GM23338 (cell line): ENCODE data around the gene COX14.

Source experiments
- CREB1 ChIP-seq: fragments of 250-450 bp; sonication (Bioruptor Pico); IDR thresholded peaks from 2 replicates; pipeline ENCODE4 v1.5.0; 2020; ENCODE audit warnings: low read depth, mild to moderate bottlenecking, moderate library complexity
- EZH2 ChIP-seq: fragments of 200-600 bp; sonication (generic); IDR thresholded peaks from one replicate; pipeline ENCODE4 v1.8.0; 2017; ENCODE audit warnings: antibody characterized with exemption, mild to moderate bottlenecking, low read depth; ENCODE audit not compliant: unreplicated experiment
- EZH2phosphoT487 ChIP-seq: fragments of 200-600 bp; sonication (generic); IDR thresholded peaks from one replicate; pipeline ENCODE4 v1.8.1; 2018; ENCODE audit warnings: antibody characterized with exemption; ENCODE audit not compliant: unreplicated experiment
- JUNB ChIP-seq: IDR thresholded peaks from one replicate; pipeline ENCODE4 v1.6.1; 2016; ENCODE audit warnings: antibody characterized with exemption; ENCODE audit not compliant: unreplicated experiment
- NANOG ChIP-seq: IDR thresholded peaks from 2 replicates; pipeline ENCODE4 v1.6.1; 2016; ENCODE audit warnings: antibody characterized with exemption, borderline replicate concordance
- POLR2AphosphoS5 ChIP-seq: IDR thresholded peaks from 2 replicates; pipeline ENCODE4 v1.6.1; 2016; ENCODE audit warnings: antibody characterized with exemption, low read depth
- ZNF114 ChIP-seq: fragments of 250-450 bp; sonication (Bioruptor Pico); IDR thresholded peaks from 2 replicates; pipeline ENCODE4 v1.5.0; 2020; ENCODE audit warnings: mild to moderate bottlenecking, moderate library complexity
- TF ChIP-seq, protein P1 (sequence below), 2 experiments: fragments of 200-600 bp in 1 of 2; sonication (generic) in 1 of 2; conservative IDR thresholded peaks; 2 replicates each; pipeline versions ENCODE4 v1.5.1 to v1.6.1; 2016 to 2017; ENCODE audit warnings: antibody characterized with exemption in 2 of 2, low read depth in 2 of 2, mild to moderate bottlenecking in 2 of 2, moderate library complexity in 1 of 2
- TF ChIP-seq, protein P2 (sequence below): IDR thresholded peaks from one replicate; pipeline ENCODE4 v1.6.1; 2018; ENCODE audit warnings: antibody characterized with exemption; ENCODE audit not compliant: unreplicated experiment
- TF ChIP-seq, protein P3 (sequence below): IDR thresholded peaks from 2 replicates; pipeline ENCODE4 v1.6.1; 2016; ENCODE audit warnings: antibody characterized with exemption
- TF ChIP-seq, protein P4 (sequence below): fragments of 250-450 bp; sonication (Bioruptor Pico); IDR thresholded peaks from 2 replicates; pipeline ENCODE4 v1.5.0; 2020; ENCODE audit warnings: mild to moderate bottlenecking, moderate library complexity

DNA sequence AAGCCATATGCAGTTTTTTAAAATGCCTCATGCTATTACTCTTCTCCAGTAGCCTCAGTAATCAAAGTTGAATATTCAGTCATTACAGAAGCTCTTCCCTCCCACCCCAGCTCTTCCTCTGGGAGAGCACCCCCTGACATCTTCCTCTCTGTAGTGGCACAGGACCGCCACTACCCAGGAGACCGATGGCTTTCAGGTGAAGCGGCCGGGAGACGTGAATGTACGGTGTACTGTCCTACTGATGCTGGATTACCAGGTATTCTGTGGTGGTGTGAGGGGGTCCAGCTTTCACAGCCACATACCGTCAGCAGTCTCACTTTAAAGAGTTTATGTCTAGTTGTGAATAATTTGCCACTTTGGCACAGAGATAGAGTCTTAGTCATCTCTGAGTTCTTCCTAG lies 22.3 kb upstream of the COX14 start:
- TF ChIP-seq, protein P1, sequence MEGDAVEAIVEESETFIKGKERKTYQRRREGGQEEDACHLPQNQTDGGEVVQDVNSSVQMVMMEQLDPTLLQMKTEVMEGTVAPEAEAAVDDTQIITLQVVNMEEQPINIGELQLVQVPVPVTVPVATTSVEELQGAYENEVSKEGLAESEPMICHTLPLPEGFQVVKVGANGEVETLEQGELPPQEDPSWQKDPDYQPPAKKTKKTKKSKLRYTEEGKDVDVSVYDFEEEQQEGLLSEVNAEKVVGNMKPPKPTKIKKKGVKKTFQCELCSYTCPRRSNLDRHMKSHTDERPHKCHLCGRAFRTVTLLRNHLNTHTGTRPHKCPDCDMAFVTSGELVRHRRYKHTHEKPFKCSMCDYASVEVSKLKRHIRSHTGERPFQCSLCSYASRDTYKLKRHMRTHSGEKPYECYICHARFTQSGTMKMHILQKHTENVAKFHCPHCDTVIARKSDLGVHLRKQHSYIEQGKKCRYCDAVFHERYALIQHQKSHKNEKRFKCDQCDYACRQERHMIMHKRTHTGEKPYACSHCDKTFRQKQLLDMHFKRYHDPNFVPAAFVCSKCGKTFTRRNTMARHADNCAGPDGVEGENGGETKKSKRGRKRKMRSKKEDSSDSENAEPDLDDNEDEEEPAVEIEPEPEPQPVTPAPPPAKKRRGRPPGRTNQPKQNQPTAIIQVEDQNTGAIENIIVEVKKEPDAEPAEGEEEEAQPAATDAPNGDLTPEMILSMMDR (conservative IDR thresholded peaks at IDR 0.05; ENCODE audit: low read depth in 2 of 2): no peak
- TF ChIP-seq POLR2AphosphoS5 (no peak), EZH2 (no peak), CREB1 (CRISPR knock-in tag) (no peak), JUNB (no peak), NANOG (no peak), EZH2phosphoT487 (no peak), ZNF114 (CRISPR knock-in tag) (no peak)
- TF ChIP-seq, protein P2, sequence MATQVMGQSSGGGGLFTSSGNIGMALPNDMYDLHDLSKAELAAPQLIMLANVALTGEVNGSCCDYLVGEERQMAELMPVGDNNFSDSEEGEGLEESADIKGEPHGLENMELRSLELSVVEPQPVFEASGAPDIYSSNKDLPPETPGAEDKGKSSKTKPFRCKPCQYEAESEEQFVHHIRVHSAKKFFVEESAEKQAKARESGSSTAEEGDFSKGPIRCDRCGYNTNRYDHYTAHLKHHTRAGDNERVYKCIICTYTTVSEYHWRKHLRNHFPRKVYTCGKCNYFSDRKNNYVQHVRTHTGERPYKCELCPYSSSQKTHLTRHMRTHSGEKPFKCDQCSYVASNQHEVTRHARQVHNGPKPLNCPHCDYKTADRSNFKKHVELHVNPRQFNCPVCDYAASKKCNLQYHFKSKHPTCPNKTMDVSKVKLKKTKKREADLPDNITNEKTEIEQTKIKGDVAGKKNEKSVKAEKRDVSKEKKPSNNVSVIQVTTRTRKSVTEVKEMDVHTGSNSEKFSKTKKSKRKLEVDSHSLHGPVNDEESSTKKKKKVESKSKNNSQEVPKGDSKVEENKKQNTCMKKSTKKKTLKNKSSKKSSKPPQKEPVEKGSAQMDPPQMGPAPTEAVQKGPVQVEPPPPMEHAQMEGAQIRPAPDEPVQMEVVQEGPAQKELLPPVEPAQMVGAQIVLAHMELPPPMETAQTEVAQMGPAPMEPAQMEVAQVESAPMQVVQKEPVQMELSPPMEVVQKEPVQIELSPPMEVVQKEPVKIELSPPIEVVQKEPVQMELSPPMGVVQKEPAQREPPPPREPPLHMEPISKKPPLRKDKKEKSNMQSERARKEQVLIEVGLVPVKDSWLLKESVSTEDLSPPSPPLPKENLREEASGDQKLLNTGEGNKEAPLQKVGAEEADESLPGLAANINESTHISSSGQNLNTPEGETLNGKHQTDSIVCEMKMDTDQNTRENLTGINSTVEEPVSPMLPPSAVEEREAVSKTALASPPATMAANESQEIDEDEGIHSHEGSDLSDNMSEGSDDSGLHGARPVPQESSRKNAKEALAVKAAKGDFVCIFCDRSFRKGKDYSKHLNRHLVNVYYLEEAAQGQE: no peak
- TF ChIP-seq, protein P3, sequence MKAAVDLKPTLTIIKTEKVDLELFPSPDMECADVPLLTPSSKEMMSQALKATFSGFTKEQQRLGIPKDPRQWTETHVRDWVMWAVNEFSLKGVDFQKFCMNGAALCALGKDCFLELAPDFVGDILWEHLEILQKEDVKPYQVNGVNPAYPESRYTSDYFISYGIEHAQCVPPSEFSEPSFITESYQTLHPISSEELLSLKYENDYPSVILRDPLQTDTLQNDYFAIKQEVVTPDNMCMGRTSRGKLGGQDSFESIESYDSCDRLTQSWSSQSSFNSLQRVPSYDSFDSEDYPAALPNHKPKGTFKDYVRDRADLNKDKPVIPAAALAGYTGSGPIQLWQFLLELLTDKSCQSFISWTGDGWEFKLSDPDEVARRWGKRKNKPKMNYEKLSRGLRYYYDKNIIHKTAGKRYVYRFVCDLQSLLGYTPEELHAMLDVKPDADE: no peak
- TF ChIP-seq, protein P4, sequence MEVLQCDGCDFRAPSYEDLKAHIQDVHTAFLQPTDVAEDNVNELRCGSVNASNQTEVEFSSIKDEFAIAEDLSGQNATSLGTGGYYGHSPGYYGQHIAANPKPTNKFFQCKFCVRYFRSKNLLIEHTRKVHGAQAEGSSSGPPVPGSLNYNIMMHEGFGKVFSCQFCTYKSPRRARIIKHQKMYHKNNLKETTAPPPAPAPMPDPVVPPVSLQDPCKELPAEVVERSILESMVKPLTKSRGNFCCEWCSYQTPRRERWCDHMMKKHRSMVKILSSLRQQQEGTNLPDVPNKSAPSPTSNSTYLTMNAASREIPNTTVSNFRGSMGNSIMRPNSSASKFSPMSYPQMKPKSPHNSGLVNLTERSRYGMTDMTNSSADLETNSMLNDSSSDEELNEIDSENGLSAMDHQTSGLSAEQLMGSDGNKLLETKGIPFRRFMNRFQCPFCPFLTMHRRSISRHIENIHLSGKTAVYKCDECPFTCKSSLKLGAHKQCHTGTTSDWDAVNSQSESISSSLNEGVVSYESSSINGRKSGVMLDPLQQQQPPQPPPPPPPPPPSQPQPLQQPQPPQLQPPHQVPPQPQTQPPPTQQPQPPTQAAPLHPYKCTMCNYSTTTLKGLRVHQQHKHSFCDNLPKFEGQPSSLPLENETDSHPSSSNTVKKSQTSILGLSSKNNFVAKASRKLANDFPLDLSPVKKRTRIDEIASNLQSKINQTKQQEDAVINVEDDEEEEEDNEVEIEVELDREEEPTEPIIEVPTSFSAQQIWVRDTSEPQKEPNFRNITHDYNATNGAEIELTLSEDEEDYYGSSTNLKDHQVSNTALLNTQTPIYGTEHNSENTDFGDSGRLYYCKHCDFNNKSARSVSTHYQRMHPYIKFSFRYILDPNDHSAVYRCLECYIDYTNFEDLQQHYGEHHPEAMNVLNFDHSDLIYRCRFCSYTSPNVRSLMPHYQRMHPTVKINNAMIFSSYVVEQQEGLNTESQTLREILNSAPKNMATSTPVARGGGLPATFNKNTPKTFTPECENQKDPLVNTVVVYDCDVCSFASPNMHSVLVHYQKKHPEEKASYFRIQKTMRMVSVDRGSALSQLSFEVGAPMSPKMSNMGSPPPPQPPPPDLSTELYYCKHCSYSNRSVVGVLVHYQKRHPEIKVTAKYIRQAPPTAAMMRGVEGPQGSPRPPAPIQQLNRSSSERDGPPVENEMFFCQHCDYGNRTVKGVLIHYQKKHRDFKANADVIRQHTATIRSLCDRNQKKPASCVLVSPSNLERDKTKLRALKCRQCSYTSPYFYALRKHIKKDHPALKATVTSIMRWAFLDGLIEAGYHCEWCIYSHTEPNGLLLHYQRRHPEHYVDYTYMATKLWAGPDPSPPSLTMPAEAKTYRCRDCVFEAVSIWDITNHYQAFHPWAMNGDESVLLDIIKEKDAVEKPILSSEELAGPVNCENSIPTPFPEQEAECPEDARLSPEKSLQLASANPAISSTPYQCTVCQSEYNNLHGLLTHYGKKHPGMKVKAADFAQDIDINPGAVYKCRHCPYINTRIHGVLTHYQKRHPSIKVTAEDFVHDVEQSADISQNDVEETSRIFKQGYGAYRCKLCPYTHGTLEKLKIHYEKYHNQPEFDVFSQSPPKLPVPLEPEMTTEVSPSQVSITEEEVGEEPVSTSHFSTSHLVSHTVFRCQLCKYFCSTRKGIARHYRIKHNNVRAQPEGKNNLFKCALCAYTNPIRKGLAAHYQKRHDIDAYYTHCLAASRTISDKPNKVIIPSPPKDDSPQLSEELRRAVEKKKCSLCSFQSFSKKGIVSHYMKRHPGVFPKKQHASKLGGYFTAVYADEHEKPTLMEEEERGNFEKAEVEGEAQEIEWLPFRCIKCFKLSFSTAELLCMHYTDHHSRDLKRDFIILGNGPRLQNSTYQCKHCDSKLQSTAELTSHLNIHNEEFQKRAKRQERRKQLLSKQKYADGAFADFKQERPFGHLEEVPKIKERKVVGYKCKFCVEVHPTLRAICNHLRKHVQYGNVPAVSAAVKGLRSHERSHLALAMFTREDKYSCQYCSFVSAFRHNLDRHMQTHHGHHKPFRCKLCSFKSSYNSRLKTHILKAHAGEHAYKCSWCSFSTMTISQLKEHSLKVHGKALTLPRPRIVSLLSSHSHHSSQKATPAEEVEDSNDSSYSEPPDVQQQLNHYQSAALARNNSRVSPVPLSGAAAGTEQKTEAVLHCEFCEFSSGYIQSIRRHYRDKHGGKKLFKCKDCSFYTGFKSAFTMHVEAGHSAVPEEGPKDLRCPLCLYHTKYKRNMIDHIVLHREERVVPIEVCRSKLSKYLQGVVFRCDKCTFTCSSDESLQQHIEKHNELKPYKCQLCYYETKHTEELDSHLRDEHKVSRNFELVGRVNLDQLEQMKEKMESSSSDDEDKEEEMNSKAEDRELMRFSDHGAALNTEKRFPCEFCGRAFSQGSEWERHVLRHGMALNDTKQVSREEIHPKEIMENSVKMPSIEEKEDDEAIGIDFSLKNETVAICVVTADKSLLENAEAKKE: no peak
